ENCODE measurements around the gene CDKL2. TPM values are rescaled to one million over a fixed set of nuclear protein-coding genes. Genes with fewer than 3 reads are reported as not detected.

CDKL2 gene
- total and polyA plus RNA-seq, 2 of the 4 experiments (the other 2 are of a cell fraction), result 0.09 to 0.18 TPM

DNA sequence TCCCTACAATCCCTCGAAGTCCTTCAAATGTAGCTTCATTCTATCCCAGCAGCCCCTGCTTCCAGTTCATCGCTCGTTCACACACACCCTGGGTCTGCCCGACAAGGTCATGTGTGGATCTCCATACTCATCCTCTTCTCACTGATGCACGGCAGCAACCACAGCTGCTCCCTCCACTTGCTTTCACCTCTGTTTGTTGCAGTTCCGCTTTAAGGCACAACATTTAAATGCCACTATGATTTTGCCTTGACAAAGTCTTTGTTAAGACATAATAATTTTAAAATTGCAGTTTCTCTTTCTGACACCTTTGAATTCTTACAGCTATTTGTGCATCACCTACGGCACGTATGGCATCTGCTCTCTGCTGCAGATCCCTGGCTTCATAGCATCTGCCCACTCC, 72.6 kb downstream of the CDKL2 start:
- ATAC-seq (ENCODE audit: low read depth) (no peak), DNase-seq (no peak)
- POLR2A ChIA-PET (ENCODE audit: unreplicated experiment), result no interaction called here
- H3K27me3 ChIP-seq (ENCODE audit: control insufficient read depth, insufficient read depth, low read length), result peaks cover 15% of the 10 kb centered on the region
- no peak overlapping the region for H2BK120ac ChIP-seq (ENCODE audit: low read depth, low read length)
- in situ Hi-C loops (cut with MboI; ENCODE audit: low sequenced_read_pairs) (no loop called here), dilution Hi-C loops (cut with HindIII; ENCODE audit: low sequenced_read_pairs, unreplicated experiment) (no loop called here), intact Hi-C loops (cut with micrococcal nuclease) (no loop called here)
- CTCF ChIA-PET, result no interaction called here
- no peaks in the 10 kb centered on the region for H3K4me1 ChIP-seq (ENCODE audit: control insufficient read depth, insufficient read depth, low read length)
- no peak overlapping the region for H3K4me2 ChIP-seq (ENCODE audit: low read depth, low read length)
- no peak overlapping the region for H3K9ac ChIP-seq (ENCODE audit: low read depth, low read length)
- no peak overlapping the region for H3K18ac ChIP-seq (ENCODE audit: low read depth, low read length)
- no peak overlapping the region for H4K91ac ChIP-seq (ENCODE audit: insufficient read depth, low read depth, low read length)
- no peak overlapping the region for H3K4ac ChIP-seq (ENCODE audit: low read depth, low read length)
- H3K79me1 ChIP-seq (ENCODE audit: low read depth in 1 of 2, low read length in 2 of 2), result no peaks in the 10 kb centered on the region
- H2BK15ac ChIP-seq (ENCODE audit: low read depth, low read length), result no peak overlapping the region
- BruUV-seq (replicated peaks), result no TSS peak
- 78% methylated on average over 5 of the region's 8 CpGs; no CpG with 5 or more reads in 1 of the 2 experiments for WGBS, 2 experiments (ENCODE audit: extremely low coverage in 2 of 2, insufficient read length in 1 of 2)
- H2BK20ac ChIP-seq (ENCODE audit: low read depth, low read length), result no peak overlapping the region
- no peak overlapping the region for H2AK5ac ChIP-seq (ENCODE audit: low read depth, low read length)
- no peak overlapping the region for H3K23ac ChIP-seq (ENCODE audit: low read depth, low read length)
- no peak overlapping the region for H2AK9ac ChIP-seq (replicated peaks; ENCODE audit: low read depth, low read length, poor library complexity)
- H3K36me3 ChIP-seq (ENCODE audit: control insufficient read depth, insufficient read depth, low read length), result no peaks in the 10 kb centered on the region
- no peaks in the 10 kb centered on the region for H3K9me1 ChIP-seq (ENCODE audit: insufficient read depth, low read length)
- H4K8ac ChIP-seq (ENCODE audit: low read depth in 2 of 2, low read length in 2 of 2), result no peak overlapping the region
- H3K27ac ChIP-seq (ENCODE audit: insufficient read depth, low read length), result no peak overlapping the region
- H2BK5ac ChIP-seq (ENCODE audit: low read depth, low read length, poor library complexity, severe bottlenecking), result no peak overlapping the region
- TF ChIP-seq RAD21 (IDR thresholded peaks at IDR 0.05; ENCODE audit: low read length) (no peak), CEBPB (IDR thresholded peaks at IDR 0.05; ENCODE audit: low read depth, low read length) (no peak), FOS (IDR thresholded peaks at IDR 0.05; ENCODE audit: low read depth, low read length) (no peak), RFX5 (IDR thresholded peaks at IDR 0.05; ENCODE audit: low read depth, low read length) (no peak), CHD1 (IDR thresholded peaks at IDR 0.05; ENCODE audit: low read depth, low read length) (no peak), BHLHE40 (IDR thresholded peaks at IDR 0.05; ENCODE audit: low read depth, low read length) (no peak)
- TF ChIP-seq, protein P1, sequence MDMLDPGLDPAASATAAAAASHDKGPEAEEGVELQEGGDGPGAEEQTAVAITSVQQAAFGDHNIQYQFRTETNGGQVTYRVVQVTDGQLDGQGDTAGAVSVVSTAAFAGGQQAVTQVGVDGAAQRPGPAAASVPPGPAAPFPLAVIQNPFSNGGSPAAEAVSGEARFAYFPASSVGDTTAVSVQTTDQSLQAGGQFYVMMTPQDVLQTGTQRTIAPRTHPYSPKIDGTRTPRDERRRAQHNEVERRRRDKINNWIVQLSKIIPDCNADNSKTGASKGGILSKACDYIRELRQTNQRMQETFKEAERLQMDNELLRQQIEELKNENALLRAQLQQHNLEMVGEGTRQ (IDR thresholded peaks at IDR 0.05; ENCODE audit: low read depth, low read length), result no peak
- TF ChIP-seq, protein P2, sequence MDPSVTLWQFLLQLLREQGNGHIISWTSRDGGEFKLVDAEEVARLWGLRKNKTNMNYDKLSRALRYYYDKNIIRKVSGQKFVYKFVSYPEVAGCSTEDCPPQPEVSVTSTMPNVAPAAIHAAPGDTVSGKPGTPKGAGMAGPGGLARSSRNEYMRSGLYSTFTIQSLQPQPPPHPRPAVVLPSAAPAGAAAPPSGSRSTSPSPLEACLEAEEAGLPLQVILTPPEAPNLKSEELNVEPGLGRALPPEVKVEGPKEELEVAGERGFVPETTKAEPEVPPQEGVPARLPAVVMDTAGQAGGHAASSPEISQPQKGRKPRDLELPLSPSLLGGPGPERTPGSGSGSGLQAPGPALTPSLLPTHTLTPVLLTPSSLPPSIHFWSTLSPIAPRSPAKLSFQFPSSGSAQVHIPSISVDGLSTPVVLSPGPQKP (IDR thresholded peaks at IDR 0.05; ENCODE audit: borderline replicate concordance, low read depth, low read length), result no peak
- no peaks in the 10 kb centered on the region for H3K9me3 ChIP-seq (ENCODE audit: control insufficient read depth, insufficient read depth, low read length)
- no peak overlapping the region for H4K5ac ChIP-seq (ENCODE audit: low read depth, low read length)
- no peak overlapping the region for H2AFZ ChIP-seq (replicated peaks; ENCODE audit: low read length, poor library complexity)
- no peak overlapping the region for H3K56ac ChIP-seq (ENCODE audit: extremely low read depth, insufficient read depth, low read length)
- H4K20me1 ChIP-seq (ENCODE audit: insufficient read depth, low read length), result no peaks in the 10 kb centered on the region
- no peak overlapping the region for H3K14ac ChIP-seq (replicated peaks; ENCODE audit: low read depth, low read length)
- H3K4me3 ChIP-seq (ENCODE audit: insufficient read depth, low read depth, low read length), result no peak overlapping the region

All from IMR-90 (cell line).